ENCODE results near the gene ZRANB3.

- TF ChIP-seq EP300 (IDR thresholded peaks at IDR 0.05) (no peak), POLR2A (IDR thresholded peaks at IDR 0.05) (no peak), CTCF (IDR thresholded peaks at IDR 0.05) (no peak)
Measured at GRCh38 chr2:135198481-135198880, 332.5 kb downstream of the ZRANB3 start.

Data from ovary (tissue), 3 donors.